ENCODE data around the gene TMEM108.
A peak's percentile ranks its signal among the peaks of the same experiment; 100 is the strongest.

The TMEM108 gene

DNA sequence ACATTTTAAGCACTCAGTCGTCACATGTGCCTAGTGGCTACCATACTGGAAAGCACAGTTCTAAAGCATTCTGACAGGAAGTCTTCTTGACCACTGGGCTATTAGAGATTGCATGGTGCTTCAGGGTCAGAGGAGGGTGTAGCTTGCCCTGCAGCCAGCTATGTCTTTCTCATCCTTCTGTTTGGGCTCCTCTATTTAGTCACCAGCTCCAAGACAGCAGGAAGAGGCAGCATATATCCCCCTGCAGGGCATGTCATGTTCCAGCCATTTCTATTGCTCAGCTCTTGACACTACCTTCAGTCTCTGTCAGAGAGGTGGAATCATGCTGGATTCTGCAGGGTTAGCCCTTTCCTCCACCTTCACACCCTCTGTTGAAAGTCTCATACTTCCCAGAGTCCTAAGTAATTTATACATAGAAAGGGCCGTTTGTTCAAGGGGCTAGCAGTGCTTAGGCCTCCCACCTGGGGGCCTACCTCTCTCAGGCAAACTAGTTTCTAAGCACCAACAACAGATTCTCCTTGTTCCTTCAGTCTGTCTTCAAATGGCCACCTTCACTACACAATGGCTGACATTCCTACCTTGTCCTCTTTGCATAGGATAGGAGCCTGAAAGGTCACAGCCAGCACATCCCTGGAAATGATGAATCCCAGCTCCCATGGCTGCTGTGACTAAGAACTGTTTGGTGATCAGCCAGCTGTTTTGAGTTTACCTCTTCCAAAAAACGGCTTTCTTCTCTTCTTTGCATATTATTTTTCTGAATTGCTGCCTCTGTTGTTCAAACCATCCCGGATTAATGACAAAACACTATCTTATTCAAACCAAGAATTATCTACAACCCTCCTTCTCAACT, 246.0 kb downstream of the TMEM108 start:
- no peak for DNase-seq

DNA sequence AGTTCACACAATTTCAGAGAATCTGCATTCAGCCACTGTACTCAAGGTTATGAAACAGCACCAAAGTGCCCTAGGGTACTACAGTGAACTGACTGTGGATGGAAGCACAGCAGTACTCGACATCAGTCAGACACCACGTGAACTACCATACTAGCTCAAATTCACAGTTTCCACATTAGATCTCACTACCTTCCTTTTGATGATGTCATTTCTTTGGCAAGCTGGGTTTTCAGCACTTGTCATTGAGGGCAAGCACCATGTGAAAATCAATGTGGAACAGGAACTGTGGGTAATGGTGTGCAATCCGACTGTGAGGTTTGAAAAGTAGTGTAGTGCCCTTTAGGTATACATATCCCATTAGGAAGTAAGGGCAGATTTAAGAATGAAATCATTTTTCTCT, 251.1 kb downstream of the TMEM108 start:
- DNase-seq = no peak

DNA sequence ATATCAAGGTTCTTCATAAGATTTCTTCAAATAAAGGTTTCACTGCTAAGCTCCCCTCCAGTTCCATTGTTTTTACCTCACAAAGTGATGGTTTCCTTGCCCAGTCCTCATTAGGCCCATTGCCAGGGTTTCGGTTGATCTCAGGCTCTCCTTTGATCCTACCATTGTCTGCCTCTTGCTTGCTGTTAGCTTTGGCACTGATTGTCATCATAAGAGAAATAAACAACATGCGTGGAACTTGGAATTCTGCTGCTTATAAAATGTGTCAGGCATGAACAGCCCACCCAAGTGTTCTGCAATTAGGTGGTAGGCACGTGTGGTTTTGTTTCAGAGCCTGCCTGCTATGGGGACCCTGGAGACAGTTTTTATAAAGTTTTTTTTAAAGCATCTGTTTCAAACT, 254.1 kb downstream of the TMEM108 start:
- no peak for DNase-seq

DNA sequence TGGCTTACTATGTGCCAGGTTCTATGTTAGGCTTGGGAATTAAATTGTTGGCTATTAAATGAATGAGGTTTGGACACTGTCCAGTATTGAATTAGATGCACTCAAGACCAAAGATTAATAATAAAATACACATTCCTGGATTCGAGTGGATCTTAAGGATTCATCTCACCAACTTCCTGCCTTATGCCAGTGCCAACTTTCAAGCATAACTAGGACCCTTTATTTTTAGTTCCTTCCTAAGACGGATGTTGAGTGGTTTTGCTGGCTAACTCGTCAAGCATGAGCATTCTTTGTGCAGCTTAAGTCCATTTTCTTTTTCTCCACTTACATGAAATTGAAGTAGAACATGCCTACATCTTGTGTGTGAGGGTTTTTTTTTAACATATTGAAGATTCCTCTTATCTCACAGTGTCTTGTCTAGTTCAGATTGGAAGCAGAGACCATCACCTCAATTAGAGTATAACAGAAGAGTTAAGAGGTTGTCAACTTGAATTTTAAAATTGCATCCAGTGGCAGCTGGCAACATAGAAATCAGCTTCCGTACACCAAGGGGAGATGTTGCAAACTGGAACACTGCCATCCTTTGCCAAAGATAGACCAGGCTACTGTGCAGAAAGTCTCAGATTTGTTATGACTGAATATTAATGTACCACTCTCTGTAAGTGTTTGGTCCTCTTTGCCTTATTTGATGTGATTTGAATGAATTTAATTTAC, 255.4 kb downstream of the TMEM108 start:
- DNase-seq = no peak

DNA sequence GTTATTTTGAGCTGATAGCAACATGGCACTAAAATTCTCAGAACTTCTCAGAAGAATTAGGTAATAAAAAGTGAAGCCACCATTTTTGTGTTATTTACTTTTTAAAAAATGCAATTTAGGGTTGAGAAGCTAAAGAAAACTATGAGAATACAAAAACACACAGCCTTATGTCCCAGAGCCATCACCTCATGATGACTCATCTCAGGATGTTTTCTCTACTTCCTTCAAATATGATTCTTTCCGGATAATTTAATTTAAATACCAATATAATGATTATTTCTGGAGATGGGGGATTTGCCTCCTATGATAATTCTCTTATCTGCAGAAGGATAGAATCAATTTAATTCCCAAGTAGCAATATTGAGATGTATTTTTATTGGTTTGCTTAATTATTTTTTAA, 256.1 kb downstream of the TMEM108 start:
- no peak for DNase-seq

DNA sequence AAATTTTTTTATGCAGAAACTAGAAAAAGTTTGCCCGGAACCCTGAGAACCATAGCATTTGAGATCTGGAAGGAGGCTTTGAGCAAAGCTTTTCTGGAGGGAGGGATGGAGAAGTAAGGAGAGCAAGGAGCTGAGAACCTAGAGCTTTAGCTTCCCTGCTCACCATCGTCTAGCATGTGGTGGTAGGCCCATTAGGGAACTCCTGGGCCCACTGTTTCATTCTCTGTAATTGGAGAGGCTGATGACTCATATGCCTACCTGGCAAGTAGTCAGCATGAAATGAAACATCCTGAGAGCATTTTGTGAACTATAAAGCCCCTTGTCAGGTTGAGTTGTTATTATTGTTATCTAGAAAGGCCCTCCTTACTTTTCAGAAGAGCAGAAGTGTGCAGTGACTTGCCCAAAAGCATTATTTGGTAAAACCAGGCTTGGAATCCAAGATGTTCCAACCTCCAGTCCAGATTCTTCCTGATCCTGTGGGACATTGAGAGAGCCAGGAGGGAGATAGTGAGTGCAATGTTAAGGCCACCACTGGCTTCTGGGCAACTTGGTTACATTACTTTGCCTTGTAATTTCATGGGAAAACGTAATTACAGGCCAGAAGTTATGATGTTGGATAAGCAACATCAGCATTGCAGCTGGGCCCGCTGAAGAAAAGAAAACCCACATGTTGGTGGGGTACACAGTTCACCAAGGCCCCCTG, 257.2 kb downstream of the TMEM108 start:
- no peak for DNase-seq

DNA sequence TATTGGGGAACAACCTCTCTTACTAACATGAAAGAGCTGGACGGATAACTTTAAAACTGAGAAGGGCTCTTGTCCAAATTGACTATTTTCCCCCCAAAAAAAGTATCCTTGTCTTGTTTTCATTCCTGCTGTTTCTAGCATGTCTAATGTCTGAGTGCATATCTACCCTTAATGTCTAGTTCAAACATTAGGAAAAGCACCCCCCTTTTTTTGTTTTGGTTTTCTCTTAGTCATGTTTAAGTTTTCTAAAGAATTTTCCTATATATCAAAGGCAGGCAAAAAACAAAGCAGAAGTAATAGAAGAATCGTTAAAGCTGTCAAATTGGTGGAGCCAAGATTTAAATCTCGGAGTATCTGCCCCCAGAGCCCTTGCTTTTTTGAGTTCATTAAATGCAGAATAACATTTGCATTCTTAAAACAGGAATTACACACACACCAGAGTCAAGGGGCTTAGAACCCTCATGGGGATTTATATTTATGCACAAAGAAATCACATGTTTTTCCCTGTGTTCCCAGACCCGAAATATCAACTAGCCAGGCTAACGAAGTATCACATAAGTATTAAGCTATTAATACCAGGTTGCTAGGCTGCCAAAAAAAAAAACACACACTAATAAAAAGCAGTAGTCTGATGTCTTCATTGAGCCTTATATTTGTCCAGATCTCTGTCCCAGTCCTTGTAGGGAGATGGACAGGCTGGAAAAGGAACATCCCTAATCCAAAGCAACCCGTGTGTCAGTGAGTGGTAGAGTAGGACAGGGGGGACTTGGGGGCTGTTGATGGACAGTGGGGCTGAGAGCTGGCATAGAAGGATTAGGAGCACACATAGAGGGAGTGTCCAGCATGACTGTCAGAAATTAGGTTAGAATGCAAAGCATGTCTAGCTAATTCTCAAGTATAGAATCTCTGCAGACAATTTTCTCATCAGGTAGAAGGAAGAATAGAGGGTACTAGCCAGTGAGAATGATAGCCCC, 258.0 kb downstream of the TMEM108 start:
- no peak for DNase-seq

DNA sequence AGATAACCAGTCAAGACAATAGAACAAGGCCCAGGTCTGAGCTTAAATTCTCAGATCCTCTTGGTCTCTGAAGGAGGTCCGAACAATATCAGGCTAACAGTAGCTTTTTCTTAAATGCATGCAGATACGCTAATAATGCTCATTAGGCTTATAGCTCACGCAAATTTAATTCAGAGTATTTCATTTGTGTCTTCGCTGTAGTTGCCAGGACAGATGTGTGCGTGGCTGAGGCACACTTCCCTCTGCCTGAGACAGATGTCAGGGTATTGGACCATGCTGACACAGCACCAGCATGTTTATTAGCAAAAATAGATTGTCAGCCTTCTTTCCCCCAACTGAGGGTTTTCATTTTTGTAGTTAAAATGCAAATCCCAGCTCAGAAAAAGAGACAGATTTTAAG, 258.8 kb downstream of the TMEM108 start:
- no peak for DNase-seq

DNA sequence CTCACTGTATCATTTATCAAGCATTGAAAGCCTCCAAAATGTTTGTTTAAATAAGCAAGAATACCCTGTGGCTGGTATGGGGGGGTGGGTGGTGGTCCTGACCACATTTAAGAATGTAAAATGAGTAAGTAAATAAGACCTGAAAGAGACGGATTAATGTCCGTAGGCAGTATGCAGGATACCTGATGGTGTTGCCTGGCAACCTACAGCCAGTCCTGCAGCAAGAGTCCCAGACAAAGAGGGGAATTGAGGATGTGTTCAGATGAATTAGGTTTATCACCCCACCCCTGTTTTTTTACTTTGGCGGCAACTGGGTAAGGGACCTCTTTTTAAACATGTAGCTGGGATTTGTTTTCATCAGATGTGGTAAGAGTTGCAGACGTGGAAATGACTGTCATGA, 261.9 kb downstream of the TMEM108 start:
- DNase-seq = no peak

DNA sequence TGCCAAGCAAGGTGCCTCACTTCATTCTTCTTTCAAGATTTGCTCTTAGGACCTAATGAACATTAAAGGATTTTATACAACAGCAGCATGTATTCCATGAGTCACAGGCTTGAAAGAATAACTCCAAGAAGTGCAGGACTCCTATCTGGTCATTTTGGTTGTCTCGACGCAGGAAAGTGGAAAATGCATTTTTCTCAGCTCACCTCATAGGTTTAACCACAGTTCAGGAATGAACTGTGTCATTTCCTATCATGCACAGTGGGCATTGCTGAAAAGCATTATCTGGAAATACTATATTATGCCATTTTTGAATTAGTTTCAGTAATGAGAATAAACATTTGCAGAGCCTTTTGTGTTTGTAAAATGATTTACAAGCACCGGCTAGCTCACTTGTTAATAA, 263.0 kb downstream of the TMEM108 start:
- DNase-seq = no peak

DNA sequence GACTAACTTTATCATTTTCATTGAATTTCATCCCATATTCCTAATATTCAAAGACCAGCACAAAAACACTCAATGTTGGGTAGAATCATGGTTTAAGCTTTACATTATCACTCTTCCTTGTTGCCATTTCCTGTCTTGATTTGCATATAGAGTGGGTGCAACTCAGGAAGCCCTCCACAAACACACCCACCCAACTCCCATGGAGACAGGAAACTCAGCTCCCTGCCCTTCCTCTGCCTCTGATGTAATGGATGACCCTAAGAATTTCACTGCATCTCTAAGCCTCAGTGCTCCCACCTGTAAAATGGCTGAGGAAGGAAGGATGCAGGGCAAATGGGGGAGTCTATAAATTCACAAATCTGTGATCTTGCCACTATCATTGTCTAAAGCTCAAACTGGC, 263.5 kb downstream of the TMEM108 start:
- no peak for DNase-seq

DNA sequence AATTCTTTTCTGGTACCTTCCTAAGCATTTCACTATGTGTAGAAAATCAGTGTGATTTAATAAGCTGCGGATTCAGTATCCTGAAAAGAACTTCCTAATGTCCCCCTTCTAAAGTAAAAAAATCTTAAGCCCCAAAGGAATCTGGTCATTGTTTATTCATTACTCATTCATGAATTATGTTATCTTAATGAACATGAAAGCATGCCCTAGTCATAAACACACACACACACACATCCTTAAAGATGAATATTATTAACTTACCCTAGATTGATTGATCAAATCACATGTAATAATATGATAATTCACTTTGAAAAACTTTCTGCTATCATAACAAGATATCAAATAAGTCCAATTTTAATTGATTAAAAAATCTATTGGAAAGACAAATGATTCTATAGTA, 265.2 kb downstream of the TMEM108 start:
- no peak for DNase-seq

DNA sequence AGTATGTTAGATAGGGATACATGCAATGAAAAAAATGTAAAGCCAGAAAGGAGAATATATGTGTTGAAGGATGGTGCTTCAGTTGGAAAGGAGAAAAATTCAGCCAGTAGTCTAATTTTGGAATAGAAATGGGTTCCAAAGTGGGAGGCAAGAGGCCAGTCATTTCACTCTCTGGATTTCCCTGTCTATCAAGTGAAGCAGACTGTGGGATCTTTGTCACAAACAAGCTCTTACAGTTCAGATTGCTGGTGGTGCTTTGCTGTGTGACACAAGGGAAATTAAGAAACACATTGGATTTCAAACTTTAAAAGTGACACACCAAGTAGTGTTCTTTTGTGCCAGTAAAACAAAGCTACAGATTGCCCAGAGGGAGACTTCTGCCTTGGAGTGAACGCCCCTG, 279.7 kb downstream of the TMEM108 start:
- no peak for DNase-seq

DNA sequence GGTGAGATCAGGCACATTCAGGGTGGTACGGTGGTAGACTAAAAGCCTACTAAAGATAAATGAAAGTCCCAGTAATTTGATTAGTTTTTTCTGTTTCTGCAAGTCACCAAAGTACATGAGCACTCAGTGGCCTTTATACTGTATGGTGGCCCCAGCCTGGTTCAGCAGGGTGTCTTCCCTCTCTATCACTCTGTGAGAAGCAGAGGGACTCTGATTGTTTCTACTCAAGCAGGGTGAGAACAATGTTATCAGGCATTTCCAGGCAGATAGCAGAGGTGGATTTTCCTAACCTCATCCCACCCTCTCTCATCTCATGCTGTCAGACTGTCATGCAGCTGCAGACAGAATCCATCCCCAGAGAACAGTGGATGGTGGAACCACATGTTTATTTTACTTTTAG, 290.2 kb downstream of the TMEM108 start:
- DNase-seq = no peak

DNA sequence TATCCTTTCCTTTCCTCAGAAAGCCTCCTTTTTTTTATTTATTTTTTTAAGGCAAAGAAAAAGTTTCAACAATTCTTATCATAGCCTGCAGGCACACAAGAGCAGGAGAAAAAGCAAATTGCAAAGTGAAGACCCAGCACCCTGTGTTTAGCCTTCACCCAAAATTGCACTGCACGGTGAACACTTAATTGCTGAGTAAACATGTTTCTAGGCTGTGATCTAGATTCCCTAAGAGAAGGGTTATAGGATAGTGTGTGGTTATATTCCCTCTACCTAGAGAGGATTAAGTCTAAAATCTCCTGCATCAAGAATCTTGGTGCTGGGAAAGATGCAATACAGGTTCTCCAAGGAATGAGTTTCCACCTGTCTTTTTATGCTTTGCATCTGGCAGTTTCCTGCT, 291.4 kb downstream of the TMEM108 start:
- DNase-seq = no peak

DNA sequence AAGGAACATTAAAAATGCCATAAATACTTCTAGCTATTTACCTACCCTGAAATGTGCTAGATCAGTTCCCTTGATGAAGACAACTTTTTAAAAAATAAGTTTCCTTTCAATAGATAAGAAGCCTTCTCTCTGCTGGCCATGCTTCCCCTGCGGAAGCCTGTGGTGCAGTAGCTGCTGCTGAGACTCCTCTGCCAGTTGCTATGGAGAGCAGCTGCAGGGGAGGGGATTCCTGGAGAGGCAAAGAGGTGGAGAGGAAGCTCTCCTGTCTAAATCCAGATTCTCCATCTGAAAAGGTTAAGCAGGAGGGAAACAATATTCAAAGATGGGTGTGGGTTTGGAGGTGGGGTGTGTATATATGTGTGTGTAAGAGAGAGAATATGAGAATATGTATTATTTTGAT, 291.9 kb downstream of the TMEM108 start:
- no peak for DNase-seq

DNA sequence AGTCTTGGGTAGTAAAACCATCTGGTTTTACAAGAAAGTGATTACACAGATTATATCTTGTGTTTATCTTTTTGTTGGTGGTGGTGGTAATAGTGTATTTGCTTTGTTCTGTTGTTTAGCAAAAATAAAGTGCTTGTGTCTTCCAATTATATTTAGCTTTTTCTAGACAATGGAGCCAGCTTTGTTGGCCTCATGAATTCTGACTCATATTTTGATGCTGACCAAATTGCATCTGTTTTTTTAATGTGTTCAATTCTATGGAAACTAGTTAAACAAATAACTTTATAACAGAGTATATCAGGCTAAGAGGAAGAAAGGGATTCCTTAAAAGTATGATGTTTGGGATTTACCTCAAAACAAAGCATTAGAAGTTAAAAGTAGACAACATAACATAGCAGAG, 292.3 kb downstream of the TMEM108 start:
- DNase-seq = no peak

DNA sequence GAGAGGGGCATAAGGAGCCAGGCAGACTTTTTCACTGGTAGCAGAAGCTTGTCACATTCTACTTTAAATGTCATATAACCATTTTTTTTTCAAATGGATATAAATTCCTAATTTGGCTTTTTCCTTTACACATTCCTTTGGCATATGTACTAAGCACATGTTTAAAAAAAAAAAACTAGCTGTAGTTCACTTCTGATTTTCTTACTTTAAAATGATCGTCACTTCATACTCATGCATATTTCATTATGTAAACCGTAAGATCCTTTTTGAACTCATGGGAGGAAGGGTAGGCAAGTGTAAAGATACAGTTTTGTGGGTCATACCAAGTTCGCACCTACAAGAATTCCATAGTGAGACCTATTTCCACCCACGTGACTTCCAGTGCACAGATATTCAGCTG, 316.5 kb downstream of the TMEM108 start:
- no peak for DNase-seq

DNA sequence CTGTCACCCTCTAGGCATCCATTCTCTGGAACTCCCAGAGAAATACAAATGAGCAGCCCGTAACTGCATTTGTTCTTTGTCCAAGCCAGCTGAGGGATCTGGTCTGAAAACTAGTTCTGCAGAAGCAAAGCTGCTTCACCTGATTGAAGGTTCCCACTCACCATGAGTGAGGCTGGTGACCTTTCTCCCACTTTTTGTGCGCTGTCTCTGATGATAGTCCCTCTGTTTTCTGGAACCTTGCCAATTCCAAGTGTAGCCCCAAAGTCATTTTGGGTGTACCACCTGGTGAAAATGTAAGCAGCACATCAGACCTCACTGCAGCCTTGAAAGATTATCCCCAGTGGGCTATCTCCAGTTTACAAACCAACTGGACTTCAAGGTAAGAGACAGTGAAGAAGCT, 322.3 kb downstream of the TMEM108 start:
- no peak for DNase-seq

DNA sequence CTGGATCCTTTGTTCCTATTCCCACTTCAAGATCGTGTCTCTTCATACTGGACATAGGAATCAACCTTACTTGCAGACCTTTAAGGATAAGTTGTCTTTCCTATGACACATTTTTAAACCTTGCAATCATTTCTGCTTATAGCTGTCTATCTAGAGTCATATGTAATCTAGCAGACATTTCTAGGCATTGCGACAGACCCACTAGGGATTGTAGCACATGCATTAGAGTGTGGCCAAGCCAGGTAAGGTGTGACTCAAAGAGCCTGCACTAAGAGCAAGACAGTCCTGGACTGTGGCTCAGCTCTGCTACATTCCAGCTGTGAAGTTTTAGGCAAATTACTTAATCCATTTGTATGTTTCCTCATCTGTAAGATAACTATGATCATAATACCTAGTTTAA, 322.8 kb downstream of the TMEM108 start:
- no peak for DNase-seq

DNA sequence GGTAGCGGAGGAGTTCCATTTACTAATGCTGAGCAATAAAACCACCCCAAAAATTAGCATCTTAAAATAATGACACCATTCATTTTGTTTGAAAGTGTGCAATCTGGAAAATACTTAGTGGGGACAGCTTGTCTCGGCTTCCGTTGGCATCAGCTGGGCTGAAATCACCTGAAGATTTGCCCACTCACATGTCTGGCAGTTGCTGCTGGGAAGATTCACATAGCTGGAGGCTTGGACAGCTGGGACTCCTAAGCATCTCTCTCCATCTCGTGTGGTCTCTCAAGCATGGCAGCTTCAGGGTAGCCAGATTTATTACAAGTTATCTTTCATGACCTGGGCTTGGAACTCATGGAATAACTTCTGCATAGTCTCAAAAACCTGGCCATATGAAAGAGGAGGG, 323.2 kb downstream of the TMEM108 start:
- DNase-seq = no peak

DNA sequence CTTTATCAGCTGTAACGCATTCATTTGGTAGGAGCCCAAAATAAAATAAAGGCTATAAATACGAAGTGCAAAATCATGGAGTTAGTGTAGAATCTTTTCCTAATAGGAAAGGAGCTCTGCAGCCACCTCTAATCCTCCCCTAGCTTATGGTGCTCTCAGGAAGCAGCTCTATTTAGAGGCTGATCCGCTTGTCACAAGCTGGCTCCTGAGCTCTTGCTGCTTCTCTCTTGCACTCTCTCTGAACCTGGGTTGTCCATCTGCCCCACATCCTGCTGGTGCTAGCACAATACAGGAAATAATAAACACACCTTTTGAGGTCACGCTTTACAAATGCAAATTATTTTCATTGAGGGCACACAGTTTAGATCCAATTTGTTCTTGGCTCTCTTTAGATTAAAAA, 324.3 kb downstream of the TMEM108 start:
- DNase-seq = peak; percentile 26

DNA sequence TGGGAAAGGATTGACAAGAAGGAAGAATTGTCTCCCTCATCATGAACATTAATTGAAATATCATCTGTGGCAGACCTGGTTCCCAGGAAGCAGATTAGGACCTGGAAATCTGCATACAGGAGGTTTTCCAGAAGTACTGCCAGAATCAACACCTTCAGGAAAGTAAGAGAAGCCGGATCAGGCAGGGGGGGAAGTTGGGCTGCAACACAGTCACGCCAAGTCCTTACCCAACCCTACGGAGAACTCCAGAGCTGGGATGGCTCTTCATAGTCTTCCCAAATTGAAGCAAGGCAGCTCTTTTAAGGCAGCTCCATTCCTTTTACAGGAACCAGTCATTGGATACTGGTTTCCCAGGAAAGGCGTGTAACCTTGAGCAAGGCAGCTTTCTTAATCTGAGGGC, 326.5 kb downstream of the TMEM108 start:
- DNase-seq = no peak
